ENCODE results near the gene SLC25A44.

Gene SLC25A44

DNA sequence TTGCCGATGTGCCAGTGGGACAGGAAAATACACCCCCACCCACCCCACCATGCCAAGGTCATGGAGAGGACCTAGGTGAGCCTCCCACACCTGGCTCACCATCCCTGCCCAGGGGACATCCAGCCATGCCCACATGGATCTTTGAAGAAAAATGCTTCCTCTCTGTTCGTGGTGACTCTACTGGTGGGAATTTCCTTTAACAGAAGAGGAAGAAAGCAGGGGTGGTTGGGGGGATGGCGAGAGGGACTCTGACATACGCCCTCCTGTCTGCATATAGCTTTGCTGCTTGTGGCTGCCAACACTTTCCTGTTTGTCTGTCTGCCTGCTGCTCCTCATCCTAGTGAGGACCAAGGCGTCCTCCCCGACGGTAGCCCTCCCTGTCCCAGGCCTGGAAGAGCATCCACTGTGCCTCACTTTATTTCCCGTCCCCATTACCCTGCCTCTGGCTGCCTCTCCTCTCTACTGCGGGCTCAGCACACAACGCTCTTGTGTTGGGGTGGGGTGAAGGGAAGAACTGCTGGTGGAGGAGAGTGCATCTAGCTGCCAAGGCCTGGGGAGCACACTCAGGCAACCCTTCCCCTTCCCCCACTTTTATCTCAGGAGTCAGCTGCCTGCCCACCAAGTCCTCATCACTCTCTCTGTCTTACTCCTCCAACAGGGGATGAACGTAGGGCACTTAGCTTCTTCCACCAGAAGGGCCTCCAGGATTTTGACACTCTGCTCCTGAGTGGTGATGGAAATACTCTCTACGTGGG lies 38.0 kb upstream of the SLC25A44 start:
- Histone ChIP-seq H3K9me3 (ENCODE audit: severe bottlenecking) (no peaks in the 10 kb centered on the region), H3K27me3 (ENCODE audit: insufficient read depth, poor library complexity, severe bottlenecking) (no peaks in the 10 kb centered on the region), H3K4me3 (ENCODE audit: severe bottlenecking) (no peak overlapping the region), H3K27ac (ENCODE audit: poor library complexity, severe bottlenecking) (no peak overlapping the region), H3K36me3 (ENCODE audit: low read depth) (no peaks in the 10 kb centered on the region), H3K4me1 (ENCODE audit: insufficient read depth, poor library complexity, severe bottlenecking) (peaks cover 10% of the 10 kb centered on the region)
- TF ChIP-seq, protein P1, sequence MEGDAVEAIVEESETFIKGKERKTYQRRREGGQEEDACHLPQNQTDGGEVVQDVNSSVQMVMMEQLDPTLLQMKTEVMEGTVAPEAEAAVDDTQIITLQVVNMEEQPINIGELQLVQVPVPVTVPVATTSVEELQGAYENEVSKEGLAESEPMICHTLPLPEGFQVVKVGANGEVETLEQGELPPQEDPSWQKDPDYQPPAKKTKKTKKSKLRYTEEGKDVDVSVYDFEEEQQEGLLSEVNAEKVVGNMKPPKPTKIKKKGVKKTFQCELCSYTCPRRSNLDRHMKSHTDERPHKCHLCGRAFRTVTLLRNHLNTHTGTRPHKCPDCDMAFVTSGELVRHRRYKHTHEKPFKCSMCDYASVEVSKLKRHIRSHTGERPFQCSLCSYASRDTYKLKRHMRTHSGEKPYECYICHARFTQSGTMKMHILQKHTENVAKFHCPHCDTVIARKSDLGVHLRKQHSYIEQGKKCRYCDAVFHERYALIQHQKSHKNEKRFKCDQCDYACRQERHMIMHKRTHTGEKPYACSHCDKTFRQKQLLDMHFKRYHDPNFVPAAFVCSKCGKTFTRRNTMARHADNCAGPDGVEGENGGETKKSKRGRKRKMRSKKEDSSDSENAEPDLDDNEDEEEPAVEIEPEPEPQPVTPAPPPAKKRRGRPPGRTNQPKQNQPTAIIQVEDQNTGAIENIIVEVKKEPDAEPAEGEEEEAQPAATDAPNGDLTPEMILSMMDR (IDR thresholded peaks at IDR 0.05; ENCODE audit: poor library complexity, severe bottlenecking), result no peak
- no peak for DNase-seq (ENCODE audit: low spot score)
- ATAC-seq (ENCODE audit: low read depth), result no peak

DNA sequence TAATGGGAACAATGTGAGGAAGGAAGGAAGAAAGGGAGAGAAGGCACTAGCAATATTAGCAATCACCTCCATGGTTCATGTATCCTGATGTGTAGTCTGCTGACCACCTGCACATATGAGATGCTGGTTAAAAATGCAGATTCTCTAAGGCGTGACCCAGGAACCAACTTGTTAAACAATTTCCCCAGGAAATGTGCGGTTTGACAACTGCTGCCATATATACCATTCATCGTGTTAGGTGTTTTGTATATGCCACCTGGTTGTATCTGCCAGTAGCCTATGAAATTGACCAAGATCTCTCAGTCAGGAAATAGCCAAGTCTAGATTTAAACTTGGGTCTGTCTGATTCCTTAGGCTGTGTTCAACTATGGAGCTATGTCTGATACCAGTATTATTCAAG lies 36.4 kb upstream of the SLC25A44 start:
- no peak overlapping the region for H3K27ac ChIP-seq (ENCODE audit: poor library complexity, severe bottlenecking)

GRCh38 chr1:156157966-156158365 lies 35.9 kb upstream of the SLC25A44 start:
- no peaks in the 10 kb centered on the region for H3K27me3 ChIP-seq (ENCODE audit: insufficient read depth, poor library complexity, severe bottlenecking)
- no peak overlapping the region for H3K27ac ChIP-seq (ENCODE audit: poor library complexity, severe bottlenecking)
- no peaks in the 10 kb centered on the region for H3K36me3 ChIP-seq (ENCODE audit: low read depth)
- H3K9me3 ChIP-seq (ENCODE audit: severe bottlenecking), result no peaks in the 10 kb centered on the region
- no peak overlapping the region for H3K4me3 ChIP-seq (ENCODE audit: severe bottlenecking)
- TF ChIP-seq, protein P1 (IDR thresholded peaks at IDR 0.05; ENCODE audit: poor library complexity, severe bottlenecking), result no peak
- H3K4me1 ChIP-seq (ENCODE audit: insufficient read depth, poor library complexity, severe bottlenecking), result peaks cover 3% of the 10 kb centered on the region
- DNase-seq (ENCODE audit: low spot score) (no peak), ATAC-seq (ENCODE audit: low read depth) (no peak)

More for the DNA sequence above, 36.4 kb upstream of the SLC25A44 start:
- H3K9me3 ChIP-seq (ENCODE audit: severe bottlenecking), result no peaks in the 10 kb centered on the region
- DNase-seq (ENCODE audit: low spot score) (no peak), ATAC-seq (ENCODE audit: low read depth) (no peak)
- peaks cover 8% of the 10 kb centered on the region for H3K4me1 ChIP-seq (ENCODE audit: insufficient read depth, poor library complexity, severe bottlenecking)
- no peaks in the 10 kb centered on the region for H3K27me3 ChIP-seq (ENCODE audit: insufficient read depth, poor library complexity, severe bottlenecking)
- no peaks in the 10 kb centered on the region for H3K36me3 ChIP-seq (ENCODE audit: low read depth)
- TF ChIP-seq, protein P1 (IDR thresholded peaks at IDR 0.05; ENCODE audit: poor library complexity, severe bottlenecking), result no peak
- no peak overlapping the region for H3K4me3 ChIP-seq (ENCODE audit: severe bottlenecking)

DNA sequence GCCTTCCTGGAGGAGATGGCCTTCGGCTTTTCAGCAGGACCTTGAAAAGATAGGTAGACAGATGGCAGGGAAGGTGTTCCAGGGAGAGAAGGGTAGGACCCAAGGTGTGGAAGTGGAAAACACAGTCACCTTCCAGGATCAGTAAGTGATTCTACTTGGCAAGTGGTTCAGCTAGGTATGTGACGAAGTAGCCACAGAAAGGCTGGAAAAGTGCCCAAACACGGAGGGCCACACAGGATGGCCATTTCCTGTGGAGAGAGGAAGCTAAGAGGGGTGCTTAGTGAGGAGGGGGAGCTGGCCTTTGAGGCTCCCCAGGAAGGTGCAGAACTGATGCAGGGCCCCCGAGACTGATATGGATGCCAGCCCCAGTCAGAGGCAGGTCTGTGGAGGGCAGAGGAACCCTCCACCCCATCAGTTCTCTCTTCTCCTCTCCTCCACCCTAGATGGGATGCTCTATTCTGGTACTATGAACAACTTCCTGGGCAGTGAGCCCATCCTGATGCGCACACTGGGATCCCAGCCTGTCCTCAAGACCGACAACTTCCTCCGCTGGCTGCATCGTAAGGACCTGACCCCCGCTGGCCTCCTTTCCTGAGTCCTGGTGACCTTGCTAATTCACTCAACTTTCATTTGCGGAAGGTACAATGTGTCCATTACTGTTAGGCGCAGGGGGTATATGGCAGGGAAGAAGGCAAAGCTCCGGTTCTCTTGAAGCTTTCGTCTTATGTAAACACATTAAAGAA lies 33.7 kb upstream of the SLC25A44 start:
- ATAC-seq (ENCODE audit: low read depth), result no peak
- no peak for DNase-seq (ENCODE audit: low spot score)
- no peaks in the 10 kb centered on the region for H3K4me1 ChIP-seq (ENCODE audit: insufficient read depth, poor library complexity, severe bottlenecking)
- no peaks in the 10 kb centered on the region for H3K27me3 ChIP-seq (ENCODE audit: insufficient read depth, poor library complexity, severe bottlenecking)
- H3K9me3 ChIP-seq (ENCODE audit: severe bottlenecking), result no peaks in the 10 kb centered on the region
- H3K36me3 ChIP-seq (ENCODE audit: low read depth), result no peaks in the 10 kb centered on the region
- no peak overlapping the region for H3K4me3 ChIP-seq (ENCODE audit: severe bottlenecking)
- no peak overlapping the region for H3K27ac ChIP-seq (ENCODE audit: poor library complexity, severe bottlenecking)
- TF ChIP-seq, protein P1 (IDR thresholded peaks at IDR 0.05; ENCODE audit: poor library complexity, severe bottlenecking), result no peak
